ENCODE data around the gene RNF123.

Gene RNF123

GRCh38 chr3:49738067-49738713 lies 48.8 kb downstream of the RNF123 start:
- Histone ChIP-seq H3K27ac (replicated peaks) (no peak overlapping the region), H3K4me3 (replicated peaks; ENCODE audit: insufficient read depth, low read length) (no peak overlapping the region), H3K27me3 (ENCODE audit: insufficient read depth, poor library complexity, severe bottlenecking) (no peaks in the 10 kb centered on the region)
- DNase-seq (ENCODE audit: low read depth in 1 of 2, low spot score in 1 of 2): no peak
- TF ChIP-seq POLR2AphosphoS5 (IDR thresholded peaks at IDR 0.05; ENCODE audit: low read depth) (no peak), REST (IDR thresholded peaks at IDR 0.05; ENCODE audit: insufficient replicate concordance, low read depth) (no peak), CTCF (IDR thresholded peaks at IDR 0.05; ENCODE audit: insufficient read depth, low read length) (no peak), GABPA (IDR thresholded peaks at IDR 0.05; ENCODE audit: low read depth) (no peak), SPI1 (IDR thresholded peaks at IDR 0.05; ENCODE audit: borderline replicate concordance, low read depth) (no peak)

GRCh38 chr3:49740427-49740826 lies 51.1 kb downstream of the RNF123 start:
- Histone ChIP-seq H3K4me3 (replicated peaks; ENCODE audit: insufficient read depth, low read length) (no peak overlapping the region), H3K27ac (replicated peaks) (no peak overlapping the region), H3K27me3 (ENCODE audit: insufficient read depth, poor library complexity, severe bottlenecking) (no peaks in the 10 kb centered on the region)
- no peak for TF ChIP-seq REST (IDR thresholded peaks at IDR 0.05; ENCODE audit: insufficient replicate concordance, low read depth)
- TF ChIP-seq CTCF (IDR thresholded peaks at IDR 0.05; ENCODE audit: insufficient read depth, low read length): no peak
- no peak for TF ChIP-seq GABPA (IDR thresholded peaks at IDR 0.05; ENCODE audit: low read depth)
- no peak for TF ChIP-seq POLR2AphosphoS5 (IDR thresholded peaks at IDR 0.05; ENCODE audit: low read depth)
- no peak for TF ChIP-seq SPI1 (IDR thresholded peaks at IDR 0.05; ENCODE audit: borderline replicate concordance, low read depth)
- DNase-seq (ENCODE audit: low read depth in 1 of 2, low spot score in 1 of 2): no peak

GRCh38 chr3:49745986-49746385 lies 56.6 kb downstream of the RNF123 start:
- no peaks in the 10 kb centered on the region for H3K27me3 ChIP-seq (ENCODE audit: insufficient read depth, poor library complexity, severe bottlenecking)
- DNase-seq (ENCODE audit: low read depth in 1 of 2, low spot score in 1 of 2): no peak
- no peak overlapping the region for H3K27ac ChIP-seq (replicated peaks)
- no peak overlapping the region for H3K4me3 ChIP-seq (replicated peaks; ENCODE audit: insufficient read depth, low read length)
- TF ChIP-seq CTCF (IDR thresholded peaks at IDR 0.05; ENCODE audit: insufficient read depth, low read length) (no peak), REST (IDR thresholded peaks at IDR 0.05; ENCODE audit: insufficient replicate concordance, low read depth) (no peak), GABPA (IDR thresholded peaks at IDR 0.05; ENCODE audit: low read depth) (no peak), SPI1 (IDR thresholded peaks at IDR 0.05; ENCODE audit: borderline replicate concordance, low read depth) (no peak), POLR2AphosphoS5 (IDR thresholded peaks at IDR 0.05; ENCODE audit: low read depth) (no peak)

Measured in HL-60 (cell line).